K562 (cell line): ENCODE measurements around the gene SCEL. TPM values are rescaled to one million over a fixed set of nuclear protein-coding genes. Genes with fewer than 3 reads are reported as not detected.

Experiments
- ATAC-seq: fragments of 200-7000 bp; cut with Tn5 transposase; 3 replicates; pipeline ENCODE4 v1.9.1; 2020; ENCODE audit warnings: moderate library complexity
- BruUV-seq: library from RNA; stranded (reverse); fragments of 400-500 nt; replicated peaks from 2 replicates; lab custom pipeline; 2021; lab: Mats Ljungman, UMichigan
- CTCF ChIA-PET: fragments of 300-600 bp; formaldehyde crosslinking; extraction: SDS; loops from one replicate; lab custom pipeline; 2021; ENCODE audit warnings: low intra/inter-chr PET ratio; lab: Yijun Ruan, JAX
- POLR2A ChIA-PET: fragments of 300-600, 350-650 bp; sonication (Branson Sonifier 250); formaldehyde crosslinking; extraction: SDS; loops from one replicate; lab custom pipeline; 2021; ENCODE audit warnings: antibody characterized with exemption, inconsistent platforms; lab: Yijun Ruan, JAX
- DNase-seq, 4 experiments: peaks; one replicate each; pipeline versions ENCODE4 v3.0.0 to v3.0.0-alpha.2; 2011 to 2018; ENCODE audit warnings: low spot score in 3 of 4, mixed read lengths in 3 of 4; ENCODE audit errors: extremely low read depth in 1 of 4
- FAIRE-seq: peaks from 2 replicates; lab custom pipeline; 2011; peaks lifted over from hg19 to GRCh38; lab: Jason Lieb, UNC
- H2AFZ ChIP-seq: 2 replicates; pipeline ENCODE4 v1.6.0; 2011; ENCODE audit warnings: low read depth, low read length, control low read depth, inconsistent platforms
- H3K27ac ChIP-seq: fragments of 200-600 bp; 3 replicates; pipeline ENCODE4 v1.8.0; 2011; ENCODE audit warnings: low read depth, mild to moderate bottlenecking, control low read depth, inconsistent platforms, low read length, moderate library complexity, mixed read lengths; ENCODE audit errors: extremely low read depth
- H3K27me3 ChIP-seq, 2 experiments: fragments of 300-600 bp in 1 of 2; 2 replicates in 1 of 2; 3 replicates in 1 of 2; pipeline versions ENCODE4 v1.6.0 to v1.8.0; 2011; ENCODE audit warnings: inconsistent platforms in 2 of 2, low read length in 2 of 2, mild to moderate bottlenecking in 1 of 2, mixed read lengths in 1 of 2, moderate library complexity in 1 of 2; ENCODE audit not compliant: control insufficient read depth in 2 of 2, insufficient read depth in 2 of 2
- H3K36me3 ChIP-seq: fragments of 300-600 bp; 3 replicates; pipeline ENCODE4 v1.8.0; 2011; ENCODE audit warnings: mild to moderate bottlenecking, low read length, inconsistent platforms; ENCODE audit not compliant: control insufficient read depth, insufficient read depth
- H3K4me1 ChIP-seq, 2 experiments: fragments of 200-600 bp in 1 of 2; replicated peaks in 1 of 2; 2 replicates in 1 of 2; 3 replicates in 1 of 2; pipeline versions ENCODE4 v1.5.1 to v1.8.0; 2011; ENCODE audit warnings: inconsistent platforms in 2 of 2, low read length in 2 of 2, mild to moderate bottlenecking in 1 of 2, mixed read lengths in 1 of 2, moderate library complexity in 1 of 2; ENCODE audit not compliant: control insufficient read depth in 2 of 2, insufficient read depth in 2 of 2
- H3K4me2 ChIP-seq: 2 replicates; pipeline ENCODE4 v1.6.1; 2011; ENCODE audit warnings: low read length, control low read depth, inconsistent platforms, mixed read lengths; ENCODE audit not compliant: insufficient read depth
- H3K4me3 ChIP-seq: fragments of 200-600 bp; sonication (generic), shearing (Covaris generic); 2 replicates; pipeline ENCODE4 v1.5.1; 2016; ENCODE audit warnings: control low read depth, inconsistent platforms
- H3K79me2 ChIP-seq: fragments of 200-600 bp; 3 replicates; pipeline ENCODE4 v1.8.0; 2011; ENCODE audit warnings: low read length, inconsistent platforms; ENCODE audit not compliant: control insufficient read depth, insufficient read depth
- H3K9ac ChIP-seq, 2 experiments: 2 replicates each; pipeline versions ENCODE4 v1.6.0 to v1.6.1; 2011; ENCODE audit warnings: low read depth in 2 of 2, low read length in 2 of 2, control low read depth in 1 of 2, inconsistent platforms in 1 of 2, mild to moderate bottlenecking in 1 of 2, mixed read lengths in 1 of 2; ENCODE audit not compliant: insufficient read depth in 1 of 2
- H3K9me1 ChIP-seq: one replicate; pipeline ENCODE4 v1.6.0; 2011; ENCODE audit warnings: inconsistent platforms, mild to moderate bottlenecking, low read length, moderate library complexity; ENCODE audit not compliant: control insufficient read depth, insufficient read depth
- H3K9me3 ChIP-seq: replicated peaks from 2 replicates; pipeline ENCODE4 v1.5.1; 2011; ENCODE audit warnings: low read depth, low read length, inconsistent platforms; ENCODE audit not compliant: control insufficient read depth, insufficient read depth
- H4K20me1 ChIP-seq: replicated peaks from 2 replicates; pipeline ENCODE4 v1.6.1; 2011; ENCODE audit warnings: low read length, inconsistent platforms, mixed read lengths; ENCODE audit not compliant: control insufficient read depth, insufficient read depth
- CTCF ChIP-seq, 3 experiments: IDR thresholded peaks in 2 of 3; conservative IDR thresholded peaks in 1 of 3; 2 replicates each; pipeline ENCODE4 v1.5.1; 2011 to 2012; ENCODE audit warnings: low read length in 3 of 3, mild to moderate bottlenecking in 3 of 3, control low read depth in 2 of 3, improper control_type of control experiment in 1 of 3, inconsistent platforms in 1 of 3, low read depth in 1 of 3, mixed read lengths in 1 of 3, moderate library complexity in 1 of 3; ENCODE audit not compliant: insufficient read depth in 2 of 3
- HLTF ChIP-seq: fragments of 450-650 bp; IDR thresholded peaks from 2 replicates; pipeline ENCODE4 v1.6.1; 2016
- MEIS2 ChIP-seq: fragments of 450-650 bp; IDR thresholded peaks from 2 replicates; pipeline ENCODE4 v1.6.1; 2014; ENCODE audit warnings: mild to moderate bottlenecking; ENCODE audit not compliant: partially characterized antibody
- MLLT1 ChIP-seq, 2 experiments: fragments of 450-650 bp; IDR thresholded peaks; 2 replicates each; pipeline ENCODE4 v1.6.1; 2016
- PBX2 ChIP-seq, 2 experiments: IDR thresholded peaks in 1 of 2; conservative IDR thresholded peaks in 1 of 2; 2 replicates each; pipeline ENCODE4 v1.6.1; 2016; ENCODE audit warnings: low read depth in 2 of 2, mild to moderate bottlenecking in 1 of 2, missing compliant biosample characterization in 1 of 2, missing genetic modification characterization in 1 of 2, moderate library complexity in 1 of 2
- RAD21 ChIP-seq, 2 experiments: fragments of 250-450 bp in 1 of 2; fragments of 450-650 bp in 1 of 2; sonication (Bioruptor Pico) in 1 of 2; formaldehyde crosslinking in 1 of 2; IDR thresholded peaks in 1 of 2; conservative IDR thresholded peaks in 1 of 2; 2 replicates each; pipeline versions ENCODE4 v1.4.0 to v1.8.0; 2020 to 2022; ENCODE audit warnings: mild to moderate bottlenecking in 2 of 2, moderate library complexity in 1 of 2
- USF2 ChIP-seq: sonication (generic); formaldehyde crosslinking; IDR thresholded peaks from 2 replicates; pipeline ENCODE4 v1.5.0; 2020; ENCODE audit warnings: missing genetic modification reagents
- ZBTB11 ChIP-seq, 3 experiments: fragments of 200-800 bp in 1 of 3; fragments of 250-450 bp in 1 of 3; fragments of 450-650 bp in 1 of 3; sonication (Bioruptor Pico) in 1 of 3; sonication (Bioruptor generic) in 1 of 3; formaldehyde crosslinking in 1 of 3; IDR thresholded peaks; 2 replicates each; pipeline versions ENCODE4 v1.6.1 to v1.8.0; 2016 to 2022; ENCODE audit warnings: mild to moderate bottlenecking in 2 of 3, missing genetic modification characterization in 2 of 3, missing compliant biosample characterization in 1 of 3, moderate library complexity in 1 of 3
- ZNF124 ChIP-seq: sonication (generic); formaldehyde crosslinking; IDR thresholded peaks from 2 replicates; pipeline ENCODE4 v1.8.1; 2022; ENCODE audit warnings: missing genetic modification reagents
- WGBS: fragments of 100-300 bp; shearing (Covaris generic); methylation state at CpG from one replicate; pipeline ENCODE4 v1.1.6; 2016; ENCODE audit warnings: low coverage, mixed read lengths; ENCODE audit not compliant: insufficient coverage; ENCODE audit errors: missing lambda C conversion rate; 5-methylcytosine and 5-hydroxymethylcytosine counted together
- in situ Hi-C: fragments of 300-500 bp; cut with MboI; formaldehyde crosslinking; loops from 4 replicates; pipeline ENCODE4 v1.15.0; 2018; ENCODE audit warnings: inconsistent platforms, mixed read lengths
- intact Hi-C: fragments of 100-400 bp; cut with micrococcal nuclease; formaldehyde crosslinking; loops from 2 replicates; pipeline ENCODE4 v1.14.2; 2022
- polyA plus RNA-seq, 8 experiments: library from polyadenylated mRNA; depleted of rRNA in 4 of 8; stranded (reverse) in 5 of 8; unstranded in 3 of 8; fragments of >200 nt; fragmentation: Nextera tagmentation in 2 of 8; fragmentation: Illumina TruSeq in 1 of 8; extraction: Ambion mirVana in 2 of 8; extraction: Trizol in 1 of 8; gene quantifications; 2 replicates each; pipeline versions ENCODE4 v1.2.1 to v1.2.3, GENCODE V29; 2011 to 2014; ENCODE audit warnings: inconsistent platforms in 1 of 8, missing spikeins in 1 of 8
- total RNA-seq, 7 experiments: library from RNA; depleted of rRNA in 6 of 7; stranded (reverse); fragments of >200 nt in 6 of 7; fragmentation: Illumina TruSeq in 2 of 7; extraction: Trizol in 2 of 7; gene quantifications; 2 replicates each; pipeline versions ENCODE4 v1.2.1 to v1.2.3, GENCODE V29; 2011 to 2021; ENCODE audit warnings: low replicate concordance in 1 of 7

SCEL gene
- total and polyA plus RNA-seq, 9 of the 15 experiments (the other 6 are each of a cell fraction or from before 2014, with no cell fraction given): not detected

GRCh38 chr13:77492982-77493381 lies 42.5 kb upstream of the SCEL start:
- no peak overlapping the region for H3K9ac ChIP-seq
- FAIRE-seq: no peak
- POLR2A ChIA-PET: no interaction called here
- CTCF ChIA-PET: interaction anchor here (0.6 kb wide), 1 partner anchor 621 kb away, joined by 5 read pairs; no protein-coding TSS in a partner anchor
- no peak overlapping the region for H3K4me2 ChIP-seq
- H3K27ac ChIP-seq: no peak overlapping the region
- no peaks in the 10 kb centered on the region for H3K4me1 ChIP-seq
- H3K27me3 ChIP-seq: no peaks in the 10 kb centered on the region; a peak in 1 of 5 replicates
- H3K9me1 ChIP-seq: no peaks in the 10 kb centered on the region
- no peaks in the 10 kb centered on the region for H4K20me1 ChIP-seq
- in situ Hi-C loops: no loop called here
- H3K79me2 ChIP-seq: no peaks in the 10 kb centered on the region
- TF ChIP-seq CTCF (IDR thresholded peaks at IDR 0.05 in 2 of 3, conservative IDR thresholded peaks at IDR 0.05 in 1 of 3; ENCODE audit: insufficient read depth in 2 of 3, low read depth in 1 of 3, low read length in 3 of 3) (peak; percentile 7 to 34 (median 26); a peak in 3 of 6 replicates), MEIS2 (peak; percentile 48), RAD21 (CRISPR knock-in tag; conservative IDR thresholded peaks at IDR 0.05 in 1 of 2, IDR thresholded peaks at IDR 0.05 in 1 of 2) (peak in 1 of 2 experiments; percentile 39; a peak in 1 of 4 replicates), PBX2 (CRISPR knock-in tag; IDR thresholded peaks at IDR 0.05; ENCODE audit: low read depth) (no peak), PBX2 (tag; conservative IDR thresholded peaks at IDR 0.05; ENCODE audit: low read depth) (peak; percentile 66), MLLT1 (IDR thresholded peaks at IDR 0.05) (no peak), ZNF124 (CRISPR knock-in tag) (no peak), HLTF (no peak), ZBTB11 (CRISPR knock-in tag; IDR thresholded peaks at IDR 0.05) (no peak), USF2 (CRISPR knock-in tag) (no peak)
- TF ChIP-seq, all 486 proteins: peak for 4
- ATAC-seq (peak; percentile 56; the same call in 1 of the 3 replicates), DNase-seq (no peak)
- Histone ChIP-seq H3K4me3 (no peak overlapping the region), H2AFZ (no peak overlapping the region), H3K36me3 (no peaks in the 10 kb centered on the region), H3K9me3 (no peaks in the 10 kb centered on the region)
- 0% methylated on average over 1 of the region's 1 CpG for WGBS
- no TSS peak for BruUV-seq
- intact Hi-C loops: loop anchor here (10.0 kb wide), 2 partner anchors 72 to 262 kb away; no protein-coding TSS in a partner anchor
